ACC112 (cell line): ENCODE data around the gene SLC6A19.

Experiments used
- H2AFZ ChIP-seq: fragments of 200-600 bp; sonication (generic); one replicate; pipeline ENCODE4 v1.6.0; 2017; ENCODE audit warnings: antibody characterized with exemption, low read length; ENCODE audit not compliant: unreplicated experiment
- H3K27ac ChIP-seq: fragments of 200-600 bp; sonication (generic); 2 replicates; pipeline ENCODE4 v1.5.1; 2014; ENCODE audit warnings: low read depth, mild to moderate bottlenecking, antibody characterized with exemption, low read length, moderate library complexity
- H3K27me3 ChIP-seq: fragments of 200-600 bp; sonication (generic); 2 replicates; pipeline ENCODE4 v1.6.1; 2014; ENCODE audit warnings: mild to moderate bottlenecking, antibody characterized with exemption, low read length, moderate library complexity, mixed read lengths; ENCODE audit not compliant: insufficient read depth
- H3K36me3 ChIP-seq: fragments of 200-600 bp; sonication (generic); 2 replicates; pipeline ENCODE4 v1.6.1; 2016; ENCODE audit warnings: mild to moderate bottlenecking, antibody characterized with exemption, low read length, moderate library complexity, mixed read lengths; ENCODE audit not compliant: insufficient read depth
- H3K4me1 ChIP-seq: fragments of 200-600 bp; sonication (generic); one replicate; pipeline ENCODE4 v1.6.1; 2016; ENCODE audit warnings: low read length, mixed read lengths; ENCODE audit not compliant: insufficient read depth, unreplicated experiment, control insufficient read depth
- H3K4me3 ChIP-seq: fragments of 200-600 bp; sonication (generic); 2 replicates; pipeline ENCODE4 v1.5.1; 2014; ENCODE audit warnings: mild to moderate bottlenecking, low read depth, low read length
- H3K79me2 ChIP-seq: fragments of 200-600 bp; sonication (generic); one replicate; pipeline ENCODE4 v1.6.0; 2016; ENCODE audit warnings: low read length; ENCODE audit not compliant: control insufficient read depth, unreplicated experiment, insufficient read depth

The SLC6A19 gene

DNA sequence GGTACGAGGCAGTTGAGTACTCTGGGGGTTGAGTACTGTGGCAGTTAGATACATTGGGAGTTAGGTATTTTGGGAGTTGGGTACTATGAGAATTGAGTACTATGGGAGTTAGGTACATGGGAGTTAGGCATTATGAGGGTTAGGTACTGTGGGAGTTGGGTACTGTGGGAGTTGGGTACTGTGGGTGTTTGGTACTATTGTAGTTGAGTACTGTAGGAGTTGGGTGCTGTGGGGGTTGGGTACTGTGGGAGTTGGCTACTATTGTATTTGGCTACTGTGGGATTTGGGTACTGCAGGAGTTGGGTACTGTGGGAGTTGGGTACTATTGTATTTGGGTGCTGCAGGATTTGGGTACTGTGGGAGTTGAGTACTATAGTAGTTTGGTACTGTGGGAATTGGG, 4.8 kb upstream of the SLC6A19 start:
- no peaks in the 10 kb centered on the region for H3K36me3 ChIP-seq
- peaks cover 49% of the 10 kb centered on the region for H3K27me3 ChIP-seq
- H3K4me3 ChIP-seq = no peak overlapping the region
- H3K4me1 ChIP-seq = no peaks in the 10 kb centered on the region
- no peaks in the 10 kb centered on the region for H3K79me2 ChIP-seq
- H2AFZ ChIP-seq = no peak overlapping the region
- no peak overlapping the region for H3K27ac ChIP-seq

DNA sequence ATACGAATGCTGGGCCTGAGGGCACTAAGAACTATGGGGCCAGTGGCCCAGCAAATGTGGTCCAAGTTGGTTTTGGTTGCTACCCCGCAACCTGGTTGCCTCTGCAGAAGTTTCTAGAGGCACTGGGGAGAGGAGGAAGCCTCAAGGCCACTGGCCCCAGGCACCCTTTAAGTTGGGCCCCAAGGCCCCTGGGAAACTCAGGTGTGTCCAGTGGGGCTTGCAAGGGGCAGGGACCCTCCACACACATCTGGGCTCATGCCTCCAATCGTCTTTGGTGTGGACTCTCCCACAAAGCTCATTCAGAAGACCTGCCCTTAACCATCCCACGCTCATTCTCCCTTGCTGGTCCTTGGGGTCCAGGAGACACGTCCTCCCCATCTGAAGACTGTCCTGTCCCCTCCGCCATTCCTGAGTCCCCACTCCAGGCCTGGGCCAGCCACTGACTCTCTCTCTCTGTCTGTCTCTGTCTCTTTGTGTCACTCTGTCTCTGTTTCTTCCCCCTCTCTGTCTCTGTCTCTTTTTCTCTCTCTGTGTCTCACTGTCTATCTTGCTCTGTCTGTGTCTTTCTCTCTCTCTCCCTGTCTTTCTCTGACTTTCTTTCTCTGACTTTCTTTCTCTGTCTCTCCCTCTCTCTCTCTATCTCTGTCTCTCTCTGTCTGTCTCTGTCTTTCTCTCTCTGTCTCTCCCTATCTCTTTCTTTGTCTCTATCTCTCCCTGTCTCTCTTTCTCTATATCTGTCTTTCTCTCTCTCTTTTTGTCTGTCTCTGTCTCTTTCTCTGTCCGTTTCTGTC, 3.3 kb upstream of the SLC6A19 start:
- Histone ChIP-seq H3K4me3 (no peak overlapping the region), H3K27me3 (peaks cover 60% of the 10 kb centered on the region), H3K4me1 (no peaks in the 10 kb centered on the region), H3K27ac (no peak overlapping the region), H2AFZ (no peak overlapping the region), H3K79me2 (no peaks in the 10 kb centered on the region), H3K36me3 (no peaks in the 10 kb centered on the region)

DNA sequence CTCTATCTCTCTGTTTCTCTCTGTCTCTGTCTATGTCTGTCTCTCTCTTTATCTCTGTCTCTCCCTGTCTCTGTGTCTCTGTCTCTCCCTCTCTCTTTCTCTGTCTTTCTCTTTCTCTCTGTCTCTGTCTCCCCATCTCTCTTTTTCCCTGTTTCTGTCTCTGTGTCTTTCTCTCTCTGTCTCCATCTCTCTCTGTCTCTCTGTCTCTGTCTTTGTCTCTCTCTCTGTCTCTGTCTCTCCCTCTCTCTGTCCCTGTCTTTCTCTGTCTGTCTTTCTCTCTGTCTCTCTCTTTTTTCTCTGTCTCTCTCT, 2.1 kb upstream of the SLC6A19 start:
- H3K4me1 ChIP-seq = no peaks in the 10 kb centered on the region
- no peaks in the 10 kb centered on the region for H3K79me2 ChIP-seq
- H2AFZ ChIP-seq = no peak overlapping the region
- H3K4me3 ChIP-seq = no peak overlapping the region
- H3K27me3 ChIP-seq = peaks cover 67% of the 10 kb centered on the region
- H3K36me3 ChIP-seq = no peaks in the 10 kb centered on the region
- H3K27ac ChIP-seq = no peak overlapping the region

DNA sequence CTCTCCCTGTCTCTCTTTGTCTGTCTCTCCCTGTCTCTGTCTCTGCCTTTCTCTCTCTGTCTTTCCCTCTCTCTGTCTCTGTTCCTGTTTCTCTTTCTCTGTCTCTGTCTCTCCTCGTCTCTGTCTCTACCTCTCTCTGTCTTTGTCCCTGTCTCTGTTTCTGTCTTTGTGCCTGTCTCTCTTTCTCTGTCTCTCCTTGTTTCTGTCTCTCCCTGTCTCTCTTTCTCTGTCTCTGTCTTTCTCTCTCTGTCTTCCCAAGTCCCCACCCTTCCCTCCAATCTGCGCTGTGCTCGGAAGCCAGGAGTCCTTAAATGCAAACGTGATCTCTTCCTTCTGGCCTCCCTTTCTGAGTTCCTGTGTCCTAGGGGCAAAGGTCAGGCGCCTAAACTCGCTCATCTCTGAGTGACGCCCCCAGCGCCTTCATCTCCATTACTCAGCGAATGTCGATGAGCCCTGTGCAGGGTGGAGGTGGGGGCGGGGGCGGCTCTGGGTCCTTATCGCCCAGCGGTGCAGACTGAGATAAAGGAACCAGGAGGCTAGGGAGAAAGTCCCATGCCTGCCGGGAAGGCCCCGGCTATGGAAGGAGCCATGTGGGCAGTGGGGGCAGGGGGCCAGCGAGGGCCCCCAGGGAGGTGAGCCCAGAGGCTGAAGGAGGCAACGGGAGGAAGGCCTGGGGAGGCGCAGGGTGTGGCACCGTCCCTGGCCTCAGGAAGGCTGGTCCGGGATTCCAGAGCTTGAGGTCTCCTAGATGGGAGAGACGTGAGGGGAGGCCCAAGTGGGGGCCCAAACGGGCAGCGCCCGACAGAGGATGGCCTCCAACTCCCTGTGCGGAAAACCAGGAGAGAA, 1.5 kb upstream of the SLC6A19 start:
- no peaks in the 10 kb centered on the region for H3K36me3 ChIP-seq
- no peak overlapping the region for H3K27ac ChIP-seq
- no peaks in the 10 kb centered on the region for H3K79me2 ChIP-seq
- H2AFZ ChIP-seq = no peak overlapping the region
- no peak overlapping the region for H3K4me3 ChIP-seq
- peaks cover 67% of the 10 kb centered on the region for H3K27me3 ChIP-seq
- H3K4me1 ChIP-seq = no peaks in the 10 kb centered on the region

DNA sequence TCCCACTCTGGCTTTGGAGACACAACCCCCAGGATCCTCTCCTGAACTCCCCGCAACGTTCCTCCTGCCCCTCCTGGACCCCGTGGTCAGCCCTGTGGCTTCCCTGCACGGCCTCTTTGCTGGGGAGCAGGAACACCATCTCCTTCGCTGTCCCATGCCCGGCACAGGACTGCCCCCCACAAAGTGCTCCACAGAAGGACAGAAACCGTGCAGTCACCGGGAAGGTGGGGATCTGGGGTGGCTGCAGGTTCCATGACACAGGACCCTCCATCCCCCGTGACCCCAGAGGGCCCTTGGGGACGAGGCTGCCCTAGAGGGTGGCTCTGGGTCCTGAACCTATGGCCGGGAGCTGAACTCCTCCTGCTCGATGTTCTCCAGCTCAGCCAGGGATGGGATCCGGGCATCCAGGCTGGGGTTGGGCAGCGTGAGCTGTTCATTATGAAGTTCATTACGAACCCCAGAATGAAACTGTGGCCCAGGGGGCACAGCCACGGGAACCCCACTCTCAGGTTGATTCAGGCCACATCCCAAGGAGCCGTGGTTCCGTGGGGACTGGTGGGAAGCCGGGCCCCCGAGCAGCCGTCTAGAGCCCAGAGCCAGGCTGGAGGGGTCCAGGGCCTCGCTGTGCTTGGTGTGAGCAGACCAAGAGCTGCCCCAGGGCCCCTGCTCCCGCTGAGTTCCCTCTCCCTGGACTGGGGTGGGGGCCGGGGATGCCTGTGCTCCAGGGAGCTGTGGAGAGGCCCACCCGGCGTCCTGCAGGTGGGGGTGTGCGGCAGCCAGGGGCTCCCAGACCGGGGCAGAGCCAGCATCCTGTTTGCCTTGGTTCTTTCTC, 684 bp upstream of the SLC6A19 start:
- no peaks in the 10 kb centered on the region for H3K4me1 ChIP-seq
- H2AFZ ChIP-seq = no peak overlapping the region
- no peak overlapping the region for H3K4me3 ChIP-seq
- H3K27me3 ChIP-seq = peaks cover 69% of the 10 kb centered on the region
- H3K27ac ChIP-seq = no peak overlapping the region
- H3K79me2 ChIP-seq = no peaks in the 10 kb centered on the region
- H3K36me3 ChIP-seq = no peaks in the 10 kb centered on the region

DNA sequence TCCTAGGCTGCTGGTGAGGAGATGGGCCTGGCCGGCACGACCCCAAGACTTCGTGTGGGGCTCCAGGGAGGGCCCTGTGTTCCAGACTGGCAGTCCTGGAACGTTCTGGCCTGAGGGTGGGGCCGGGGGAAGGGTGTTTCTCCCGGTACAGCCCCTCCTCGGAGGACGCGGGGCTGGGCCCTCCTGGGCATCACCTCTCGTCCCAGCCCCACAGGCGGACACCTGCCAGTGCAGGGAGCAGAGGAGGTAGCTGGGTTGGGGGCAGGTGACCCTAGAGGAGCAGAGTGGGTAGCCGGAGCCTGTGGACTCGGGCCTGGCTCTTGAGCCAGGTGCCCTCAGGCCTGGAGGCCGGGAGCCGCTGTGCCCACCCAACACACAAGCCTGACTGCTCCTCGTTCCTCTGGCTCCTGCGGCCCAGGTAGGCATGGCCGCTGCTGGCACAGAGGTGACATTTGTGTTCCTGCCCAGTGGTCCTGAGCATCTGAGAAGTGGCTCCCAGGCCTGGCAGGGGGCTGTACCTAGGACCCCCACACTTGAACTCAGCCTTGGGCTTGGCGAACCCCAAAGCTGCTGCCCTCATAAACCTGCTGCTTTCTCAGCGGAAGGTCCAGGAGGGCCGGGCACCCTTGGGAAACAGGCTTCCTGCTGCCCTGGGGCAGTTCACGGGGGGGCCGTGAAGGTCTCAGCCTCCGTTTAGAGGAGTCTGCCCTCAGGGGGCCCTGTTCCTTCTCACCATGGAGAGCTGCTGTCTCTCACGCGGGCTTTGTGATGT, 817 bp downstream of the SLC6A19 start:
- Histone ChIP-seq H3K27me3 (peaks cover 76% of the 10 kb centered on the region), H3K4me3 (no peak overlapping the region), H3K27ac (no peak overlapping the region), H3K79me2 (no peaks in the 10 kb centered on the region), H3K4me1 (no peaks in the 10 kb centered on the region), H3K36me3 (no peaks in the 10 kb centered on the region), H2AFZ (no peak overlapping the region)

DNA sequence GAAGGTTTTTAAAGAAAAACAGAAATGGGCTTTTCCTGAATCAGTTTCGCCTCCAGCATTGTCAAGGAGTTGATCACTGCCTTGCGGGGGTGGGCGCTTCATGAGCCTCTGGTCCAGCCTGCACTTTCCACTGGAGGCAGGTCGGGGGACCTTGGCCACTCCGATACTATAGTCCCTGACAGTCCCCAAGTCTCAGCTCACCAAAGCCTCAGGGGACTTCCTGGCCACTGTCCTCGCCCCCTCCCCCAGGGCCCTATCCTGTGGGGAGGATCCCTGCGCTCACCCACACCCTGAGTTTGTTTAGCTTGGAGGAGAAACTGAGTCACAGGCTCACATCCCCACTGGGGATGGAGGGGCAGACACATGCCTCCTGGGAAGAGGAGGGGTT, 1.4 kb downstream of the SLC6A19 start:
- H3K27me3 ChIP-seq = peaks cover 80% of the 10 kb centered on the region
- no peaks in the 10 kb centered on the region for H3K4me1 ChIP-seq
- H3K36me3 ChIP-seq = no peaks in the 10 kb centered on the region
- no peak overlapping the region for H2AFZ ChIP-seq
- H3K79me2 ChIP-seq = no peaks in the 10 kb centered on the region
- H3K4me3 ChIP-seq = no peak overlapping the region
- no peak overlapping the region for H3K27ac ChIP-seq

DNA sequence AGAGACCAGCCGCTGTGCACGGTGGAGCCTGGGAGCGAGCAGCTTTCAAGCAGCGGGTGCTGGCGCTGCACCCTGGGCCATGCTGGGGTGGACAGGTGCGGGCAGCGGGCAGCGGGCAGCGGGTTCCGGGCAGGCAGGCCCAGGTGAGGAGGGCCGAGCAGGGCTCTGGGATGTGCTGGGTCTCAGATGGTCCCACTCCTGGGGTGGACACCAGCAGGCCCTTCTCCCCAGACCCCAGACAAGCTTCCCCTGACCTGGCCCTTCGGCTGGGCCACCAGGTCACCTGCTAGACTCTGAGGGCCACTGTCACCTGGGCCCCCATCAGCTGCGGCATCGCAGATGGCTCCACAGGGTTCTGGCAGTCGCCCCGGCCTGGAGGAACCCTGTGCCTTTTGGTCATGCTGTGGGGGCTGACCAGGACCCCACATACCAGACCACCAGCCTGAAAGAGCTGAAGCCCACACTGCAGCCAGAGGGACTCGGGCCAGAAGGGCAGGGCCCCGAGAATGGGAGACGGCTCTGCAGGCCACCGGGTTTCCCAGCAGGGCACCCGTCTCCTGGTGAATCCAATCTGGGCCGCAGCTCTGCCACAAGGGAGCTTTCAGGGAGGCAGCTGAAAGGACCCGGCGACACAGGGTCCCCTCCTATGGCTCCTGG, 2.0 kb downstream of the SLC6A19 start:
- peaks cover 79% of the 10 kb centered on the region for H3K27me3 ChIP-seq

DNA sequence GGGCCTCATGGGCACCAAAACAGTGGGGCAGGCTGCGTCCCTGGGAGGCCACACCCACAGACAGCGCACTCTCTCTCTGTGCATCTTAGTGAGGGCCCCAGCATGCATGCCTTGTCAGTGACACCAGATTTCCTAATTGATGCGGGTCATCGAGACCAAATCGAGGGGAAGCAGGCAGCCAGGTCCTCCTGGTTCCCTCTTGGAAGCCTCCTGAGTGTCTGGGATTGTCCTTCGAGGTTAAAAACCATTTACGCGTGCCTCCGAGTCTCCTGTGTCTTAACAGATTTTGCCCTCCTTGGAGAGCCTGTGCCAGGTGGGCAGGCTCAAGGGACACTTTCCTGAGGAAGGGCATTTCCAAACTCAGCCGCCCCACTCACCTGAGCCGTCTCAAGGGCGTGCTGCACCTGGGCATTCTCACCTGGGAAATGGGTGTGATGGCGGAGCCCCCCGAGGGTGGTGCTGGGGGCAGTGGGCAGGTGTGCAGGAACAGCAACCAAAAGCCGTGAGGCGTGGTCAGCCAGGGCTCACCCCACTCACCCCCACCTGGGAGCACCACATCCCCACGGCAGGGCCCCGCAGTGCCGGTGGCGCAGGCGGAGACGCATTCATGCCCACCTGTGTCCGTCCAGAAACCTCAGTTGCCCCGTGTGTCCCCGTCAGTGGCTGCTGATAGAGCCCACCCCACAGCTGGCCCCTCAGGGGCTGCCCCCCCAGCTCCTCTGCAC, 2.7 kb downstream of the SLC6A19 start:
- no peak overlapping the region for H2AFZ ChIP-seq
- no peak overlapping the region for H3K27ac ChIP-seq
- H3K27me3 ChIP-seq = peaks cover 72% of the 10 kb centered on the region
- H3K36me3 ChIP-seq = no peaks in the 10 kb centered on the region
- H3K4me3 ChIP-seq = no peak overlapping the region
- no peaks in the 10 kb centered on the region for H3K4me1 ChIP-seq
- H3K79me2 ChIP-seq = no peaks in the 10 kb centered on the region

More for the DNA sequence above, 2.0 kb downstream of the SLC6A19 start:
- Histone ChIP-seq H3K4me1 (no peaks in the 10 kb centered on the region), H3K79me2 (no peaks in the 10 kb centered on the region), H2AFZ (no peak overlapping the region), H3K4me3 (no peak overlapping the region), H3K27ac (no peak overlapping the region), H3K36me3 (no peaks in the 10 kb centered on the region)
